ENCODE data around the gene FLNA.
"Not testable (repeated sequence)": the region's sequence is repeated elsewhere in the genome, so short reads cannot be mapped to it uniquely, and the experiment has no call there.

Gene FLNA

DNA sequence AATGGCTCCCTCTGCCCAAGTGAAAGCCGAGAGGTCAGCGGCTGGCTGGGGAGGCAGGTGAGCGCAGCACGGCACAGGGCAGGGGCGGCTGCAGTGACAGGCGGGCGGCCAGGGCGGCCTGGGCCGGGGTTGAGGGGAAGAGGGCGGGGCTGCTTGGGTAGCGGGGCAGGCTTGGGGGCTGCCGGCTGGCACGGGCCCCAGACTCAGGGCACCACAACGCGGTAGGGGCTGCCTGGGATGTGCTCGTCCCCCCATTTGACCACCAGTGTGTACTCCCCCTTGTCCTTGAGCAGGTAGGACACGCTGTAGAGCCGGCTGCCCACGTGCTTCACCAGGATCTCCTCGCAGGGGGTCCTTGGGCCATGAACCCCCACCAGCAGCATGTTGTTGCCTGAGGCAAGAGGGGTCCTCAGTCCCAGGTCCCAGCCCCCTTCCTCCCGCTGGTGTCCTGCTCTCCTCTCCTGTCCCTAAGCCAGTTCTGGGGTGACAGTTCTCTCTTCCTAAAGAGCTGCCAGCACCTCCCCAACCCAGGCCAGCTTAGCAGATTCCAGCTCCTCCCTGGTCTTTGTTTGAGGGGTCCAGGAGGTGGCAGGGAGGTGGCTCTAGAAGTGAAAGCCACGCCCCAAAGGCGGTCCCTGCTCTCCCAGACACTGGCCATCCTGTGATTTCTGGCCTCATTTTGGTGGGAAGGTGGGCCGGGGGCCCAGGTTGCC lies 25.6 kb downstream of the FLNA start:
- TF ChIP-seq, protein P1, sequence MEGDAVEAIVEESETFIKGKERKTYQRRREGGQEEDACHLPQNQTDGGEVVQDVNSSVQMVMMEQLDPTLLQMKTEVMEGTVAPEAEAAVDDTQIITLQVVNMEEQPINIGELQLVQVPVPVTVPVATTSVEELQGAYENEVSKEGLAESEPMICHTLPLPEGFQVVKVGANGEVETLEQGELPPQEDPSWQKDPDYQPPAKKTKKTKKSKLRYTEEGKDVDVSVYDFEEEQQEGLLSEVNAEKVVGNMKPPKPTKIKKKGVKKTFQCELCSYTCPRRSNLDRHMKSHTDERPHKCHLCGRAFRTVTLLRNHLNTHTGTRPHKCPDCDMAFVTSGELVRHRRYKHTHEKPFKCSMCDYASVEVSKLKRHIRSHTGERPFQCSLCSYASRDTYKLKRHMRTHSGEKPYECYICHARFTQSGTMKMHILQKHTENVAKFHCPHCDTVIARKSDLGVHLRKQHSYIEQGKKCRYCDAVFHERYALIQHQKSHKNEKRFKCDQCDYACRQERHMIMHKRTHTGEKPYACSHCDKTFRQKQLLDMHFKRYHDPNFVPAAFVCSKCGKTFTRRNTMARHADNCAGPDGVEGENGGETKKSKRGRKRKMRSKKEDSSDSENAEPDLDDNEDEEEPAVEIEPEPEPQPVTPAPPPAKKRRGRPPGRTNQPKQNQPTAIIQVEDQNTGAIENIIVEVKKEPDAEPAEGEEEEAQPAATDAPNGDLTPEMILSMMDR (IDR thresholded peaks at IDR 0.05) = no peak
- no peaks in the 10 kb centered on the region for H3K4me1 ChIP-seq
- no peak overlapping the region for H3K9ac ChIP-seq
- no peaks in the 10 kb centered on the region for H3K36me3 ChIP-seq (ENCODE audit: control insufficient read depth, insufficient read depth, low read length)
- H3K27me3 ChIP-seq (ENCODE audit: control insufficient read depth, insufficient read depth, low read length) = no peaks in the 10 kb centered on the region
- no peak overlapping the region for H3K4me2 ChIP-seq (ENCODE audit: low read length)
- H3K4me3 ChIP-seq (ENCODE audit: low read depth, low read length) = no peak overlapping the region
- H2AFZ ChIP-seq = no peak overlapping the region
- H3K9me3 ChIP-seq (ENCODE audit: control insufficient read depth, low read length) = no peaks in the 10 kb centered on the region
- H3K79me2 ChIP-seq = no peaks in the 10 kb centered on the region
- H3K27ac ChIP-seq = no peak overlapping the region

DNA sequence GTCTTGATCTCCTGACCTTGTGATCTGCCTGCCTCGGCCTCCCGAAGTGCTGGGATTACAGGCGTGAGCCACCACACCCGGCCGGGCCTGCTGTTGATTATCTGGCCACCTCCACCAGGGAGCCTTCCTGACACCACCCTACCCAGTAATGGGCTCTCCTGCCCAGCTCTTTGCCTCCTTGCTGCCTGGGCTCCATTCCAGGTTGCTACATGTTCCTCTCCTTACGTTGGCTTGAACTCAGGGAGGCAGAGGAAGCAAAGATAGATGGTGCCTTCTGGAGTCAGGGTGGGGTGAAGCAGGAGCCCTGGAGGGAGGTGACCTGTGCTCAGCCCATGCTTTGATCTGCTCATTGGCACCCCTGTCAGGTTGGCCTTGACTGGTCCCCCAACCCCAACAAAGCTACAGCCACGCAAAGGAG lies 26.3 kb downstream of the FLNA start:
- H3K36me3 ChIP-seq (ENCODE audit: control insufficient read depth, insufficient read depth, low read length) = no peaks in the 10 kb centered on the region
- no peak overlapping the region for H2AFZ ChIP-seq
- H3K27ac ChIP-seq = no peak overlapping the region

DNA sequence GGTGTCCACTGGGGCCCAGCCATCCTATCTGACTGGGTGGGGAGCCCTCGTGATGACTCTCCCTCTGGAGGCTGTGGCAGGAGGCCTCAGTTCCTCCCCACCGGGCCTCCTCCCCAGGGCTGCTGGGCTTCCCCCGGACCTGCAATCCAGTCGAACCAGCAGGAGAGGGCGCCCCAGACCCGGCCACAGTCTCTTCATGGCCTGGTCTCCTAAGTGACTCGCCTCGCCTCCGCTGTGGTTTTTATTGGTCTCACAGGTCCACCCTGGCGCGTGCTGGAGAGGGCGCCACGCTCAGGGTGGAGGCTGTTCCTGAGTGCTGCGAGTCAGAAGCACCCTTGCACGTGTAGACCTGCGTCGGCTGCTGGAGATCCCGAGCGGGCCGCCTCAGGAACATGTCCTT lies 30.8 kb downstream of the FLNA start:
- H3K79me2 ChIP-seq; H3K4me1 ChIP-seq; H3K27me3 ChIP-seq (ENCODE audit: control insufficient read depth, insufficient read depth, low read length); H3K9ac ChIP-seq; H3K4me2 ChIP-seq (ENCODE audit: low read length); H3K4me3 ChIP-seq (ENCODE audit: low read depth, low read length); H3K27ac ChIP-seq; H3K36me3 ChIP-seq (ENCODE audit: control insufficient read depth, insufficient read depth, low read length); H2AFZ ChIP-seq; H3K9me3 ChIP-seq (ENCODE audit: control insufficient read depth, low read length): not testable (repeated sequence)

More for the DNA sequence above, 26.3 kb downstream of the FLNA start:
- Histone ChIP-seq H3K27me3 (ENCODE audit: control insufficient read depth, insufficient read depth, low read length) (no peaks in the 10 kb centered on the region), H3K9ac (no peak overlapping the region), H3K4me3 (ENCODE audit: low read depth, low read length) (no peak overlapping the region), H3K79me2 (no peaks in the 10 kb centered on the region), H3K4me1 (no peaks in the 10 kb centered on the region), H3K4me2 (ENCODE audit: low read length) (no peak overlapping the region), H3K9me3 (ENCODE audit: control insufficient read depth, low read length) (no peaks in the 10 kb centered on the region)
- TF ChIP-seq, protein P1 (IDR thresholded peaks at IDR 0.05) = no peak

DNA sequence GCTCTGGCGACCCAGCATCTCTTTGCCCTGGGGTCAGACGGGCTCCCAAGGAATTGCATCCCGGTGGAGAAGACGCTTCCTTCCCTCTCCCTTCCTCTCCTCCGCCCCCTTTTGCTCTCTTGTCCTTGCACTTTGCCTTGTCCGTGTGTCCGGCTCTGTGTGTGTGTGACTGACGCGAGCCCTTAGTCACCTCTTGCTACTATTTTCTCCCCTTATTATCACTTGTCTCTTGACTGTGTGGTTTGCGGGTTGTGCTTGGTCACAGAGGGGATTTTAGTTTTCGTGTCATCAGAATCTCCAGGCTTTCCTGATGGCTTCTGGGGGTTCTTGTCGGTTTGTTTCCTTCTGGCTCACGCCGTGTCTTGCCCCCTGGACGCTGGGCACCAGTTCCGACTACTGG lies 31.4 kb downstream of the FLNA start:
- H3K36me3 ChIP-seq (ENCODE audit: control insufficient read depth, insufficient read depth, low read length); H3K27ac ChIP-seq; H3K79me2 ChIP-seq; H3K27me3 ChIP-seq (ENCODE audit: control insufficient read depth, insufficient read depth, low read length); H2AFZ ChIP-seq; H3K4me2 ChIP-seq (ENCODE audit: low read length); H3K9me3 ChIP-seq (ENCODE audit: control insufficient read depth, low read length); H3K9ac ChIP-seq; H3K4me3 ChIP-seq (ENCODE audit: low read depth, low read length); H3K4me1 ChIP-seq: not testable (repeated sequence)

DNA sequence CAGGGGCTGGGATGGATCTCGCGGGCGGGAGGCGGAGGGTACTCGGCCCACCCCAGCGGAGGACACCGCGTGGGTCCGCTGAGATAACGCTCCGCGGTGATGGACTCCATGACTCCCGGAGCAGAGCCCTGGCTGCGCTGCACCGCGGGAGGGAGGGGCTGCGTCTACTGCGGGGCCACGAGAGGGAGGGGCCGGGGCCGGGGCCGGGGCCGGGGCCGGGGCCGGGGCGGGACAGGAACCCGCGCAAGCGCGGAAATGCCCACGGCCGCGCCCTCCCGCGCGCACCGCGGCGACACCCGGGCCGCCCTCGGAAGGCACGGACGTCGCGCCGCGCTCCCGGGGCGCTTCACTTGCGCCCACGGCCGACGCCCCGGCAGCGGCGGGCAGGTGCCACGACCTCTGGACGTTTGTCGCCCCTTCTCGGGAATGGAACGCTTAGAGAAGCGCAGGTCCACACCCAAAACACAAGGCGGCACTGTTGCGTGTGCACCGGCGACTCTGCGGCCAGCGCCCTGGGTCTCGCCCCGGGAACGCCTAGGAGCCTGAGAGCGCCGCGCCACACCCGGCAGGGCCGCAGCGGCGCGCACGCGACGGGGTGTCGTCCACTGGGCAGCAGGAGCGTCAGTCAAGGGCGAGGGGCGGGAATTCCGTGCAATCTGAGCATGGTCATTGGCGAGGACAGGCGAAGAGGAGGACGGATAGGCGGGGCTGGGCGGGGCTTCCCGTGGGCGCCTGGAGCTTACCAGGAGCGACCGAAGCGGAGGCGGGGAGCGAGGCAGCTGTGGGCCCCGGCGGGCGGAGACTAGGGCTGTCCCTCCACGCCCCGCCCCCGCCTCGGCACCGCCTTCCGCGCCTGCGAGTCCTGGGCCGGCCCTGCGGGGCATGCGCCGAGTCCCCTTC lies 32.8 kb downstream of the FLNA start:
- not testable (repeated sequence) for H2AFZ ChIP-seq; H3K27me3 ChIP-seq (ENCODE audit: control insufficient read depth, insufficient read depth, low read length); H3K4me3 ChIP-seq (ENCODE audit: low read depth, low read length); H3K9me3 ChIP-seq (ENCODE audit: control insufficient read depth, low read length); H3K27ac ChIP-seq; H3K36me3 ChIP-seq (ENCODE audit: control insufficient read depth, insufficient read depth, low read length); H3K4me2 ChIP-seq (ENCODE audit: low read length); H3K9ac ChIP-seq; H3K79me2 ChIP-seq; H3K4me1 ChIP-seq

DNA sequence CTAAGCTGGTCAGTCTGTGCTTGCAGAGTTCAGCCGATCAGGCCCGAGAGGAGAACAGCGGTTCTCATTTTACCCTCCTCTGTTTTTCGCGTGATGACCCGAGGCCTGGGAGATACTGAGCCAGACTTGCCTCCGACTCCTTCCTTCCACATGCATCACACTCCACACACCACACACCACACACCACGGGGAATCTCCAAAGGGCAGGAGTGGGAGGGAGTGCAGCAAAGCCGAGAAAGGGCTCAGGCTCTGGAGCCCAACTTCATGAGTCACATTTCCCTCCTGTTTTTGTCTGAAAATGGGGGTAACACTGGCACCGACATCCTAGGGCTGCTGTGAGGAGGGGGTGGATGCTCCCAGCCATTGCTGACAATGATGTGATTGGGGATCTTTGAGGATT lies 39.9 kb downstream of the FLNA start:
- H2AFZ ChIP-seq = no peak overlapping the region
- no peak overlapping the region for H3K4me3 ChIP-seq (ENCODE audit: low read depth, low read length)
- no peak overlapping the region for H3K27ac ChIP-seq
- no peak overlapping the region for H3K4me2 ChIP-seq (ENCODE audit: low read length)
- H3K4me1 ChIP-seq = no peaks in the 10 kb centered on the region
- no peaks in the 10 kb centered on the region for H3K9me3 ChIP-seq (ENCODE audit: control insufficient read depth, low read length)
- no peaks in the 10 kb centered on the region for H3K36me3 ChIP-seq (ENCODE audit: control insufficient read depth, insufficient read depth, low read length)
- H3K9ac ChIP-seq = no peak overlapping the region
- no peaks in the 10 kb centered on the region for H3K27me3 ChIP-seq (ENCODE audit: control insufficient read depth, insufficient read depth, low read length)
- no peaks in the 10 kb centered on the region for H3K79me2 ChIP-seq
- TF ChIP-seq, protein P1 (IDR thresholded peaks at IDR 0.05) = no peak

All from parathyroid adenoma (tissue), 2 donors.